ENCODE measurements around the gene FAM193B.

DNA sequence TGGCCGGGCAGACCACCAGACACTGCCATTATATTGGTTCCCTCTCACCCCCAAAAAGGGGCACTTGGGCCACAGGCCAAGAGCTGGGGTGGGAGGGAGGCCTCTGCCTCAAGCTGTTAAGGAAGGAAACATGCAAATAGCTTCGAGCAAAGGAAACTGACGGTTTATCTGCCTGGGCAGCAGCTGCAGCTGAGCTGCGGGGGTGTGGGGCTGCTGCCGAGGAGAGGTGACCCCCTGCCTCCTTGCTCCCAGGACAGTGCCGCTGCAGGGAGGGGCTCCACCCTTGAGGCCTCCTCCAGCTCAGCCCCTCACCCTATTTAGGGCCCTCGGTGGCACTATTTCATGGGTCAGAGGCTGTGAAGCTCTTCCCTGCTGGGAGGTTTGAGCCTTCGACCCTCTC lies 45.5 kb downstream of the FAM193B start:
- TF ChIP-seq, protein P1, sequence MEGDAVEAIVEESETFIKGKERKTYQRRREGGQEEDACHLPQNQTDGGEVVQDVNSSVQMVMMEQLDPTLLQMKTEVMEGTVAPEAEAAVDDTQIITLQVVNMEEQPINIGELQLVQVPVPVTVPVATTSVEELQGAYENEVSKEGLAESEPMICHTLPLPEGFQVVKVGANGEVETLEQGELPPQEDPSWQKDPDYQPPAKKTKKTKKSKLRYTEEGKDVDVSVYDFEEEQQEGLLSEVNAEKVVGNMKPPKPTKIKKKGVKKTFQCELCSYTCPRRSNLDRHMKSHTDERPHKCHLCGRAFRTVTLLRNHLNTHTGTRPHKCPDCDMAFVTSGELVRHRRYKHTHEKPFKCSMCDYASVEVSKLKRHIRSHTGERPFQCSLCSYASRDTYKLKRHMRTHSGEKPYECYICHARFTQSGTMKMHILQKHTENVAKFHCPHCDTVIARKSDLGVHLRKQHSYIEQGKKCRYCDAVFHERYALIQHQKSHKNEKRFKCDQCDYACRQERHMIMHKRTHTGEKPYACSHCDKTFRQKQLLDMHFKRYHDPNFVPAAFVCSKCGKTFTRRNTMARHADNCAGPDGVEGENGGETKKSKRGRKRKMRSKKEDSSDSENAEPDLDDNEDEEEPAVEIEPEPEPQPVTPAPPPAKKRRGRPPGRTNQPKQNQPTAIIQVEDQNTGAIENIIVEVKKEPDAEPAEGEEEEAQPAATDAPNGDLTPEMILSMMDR (IDR thresholded peaks at IDR 0.05) = no peak
- TF ChIP-seq POLR2AphosphoS5 (IDR thresholded peaks at IDR 0.05) = no peak
